ENCODE measurements around the gene NRM.

NRM gene

GRCh38 chr6:30656513-30656912 is 34.3 kb downstream of the NRM start:
- no peak for ATAC-seq
- TF ChIP-seq TCF4 (CRISPR knock-in tag; IDR thresholded peaks at IDR 0.05; ENCODE audit: borderline replicate concordance): no peak
- TF ChIP-seq PATZ1 (CRISPR knock-in tag; IDR thresholded peaks at IDR 0.05; ENCODE audit: borderline replicate concordance): no peak
- no peak for TF ChIP-seq BACH2 (CRISPR knock-in tag; IDR thresholded peaks at IDR 0.05; ENCODE audit: borderline replicate concordance)
- TF ChIP-seq ISL1 (CRISPR knock-in tag; IDR thresholded peaks at IDR 0.05): no peak
- TF ChIP-seq CSDC2 (CRISPR knock-in tag; IDR thresholded peaks at IDR 0.05): no peak
- no peak for TF ChIP-seq ESRRG (CRISPR knock-in tag; IDR thresholded peaks at IDR 0.05)
- TF ChIP-seq SNAI2 (CRISPR knock-in tag; IDR thresholded peaks at IDR 0.05): no peak
- TF ChIP-seq CSRNP3 (CRISPR knock-in tag; IDR thresholded peaks at IDR 0.05): no peak
- TF ChIP-seq TSHZ2 (CRISPR knock-in tag; IDR thresholded peaks at IDR 0.05): no peak
- no peak for TF ChIP-seq ZFP3 (CRISPR knock-in tag; IDR thresholded peaks at IDR 0.05)
- TF ChIP-seq ARNTL (CRISPR knock-in tag; IDR thresholded peaks at IDR 0.05; ENCODE audit: borderline replicate concordance, low read depth): no peak
- TF ChIP-seq OSR1 (CRISPR knock-in tag; IDR thresholded peaks at IDR 0.05): no peak
- TF ChIP-seq POU6F1 (CRISPR knock-in tag; IDR thresholded peaks at IDR 0.05; ENCODE audit: borderline replicate concordance, low read depth): no peak
- TF ChIP-seq ZNF565 (CRISPR knock-in tag; conservative IDR thresholded peaks at IDR 0.05; ENCODE audit: low read depth): no peak
- TF ChIP-seq PPARA (CRISPR knock-in tag; IDR thresholded peaks at IDR 0.05; ENCODE audit: borderline replicate concordance): no peak

- TF ChIP-seq ESRRG (CRISPR knock-in tag; IDR thresholded peaks at IDR 0.05) (no peak), TSHZ2 (CRISPR knock-in tag; IDR thresholded peaks at IDR 0.05) (no peak), TCF4 (CRISPR knock-in tag; IDR thresholded peaks at IDR 0.05; ENCODE audit: borderline replicate concordance) (no peak), PPARA (CRISPR knock-in tag; IDR thresholded peaks at IDR 0.05; ENCODE audit: borderline replicate concordance) (no peak), CSDC2 (CRISPR knock-in tag; IDR thresholded peaks at IDR 0.05) (no peak), OSR1 (CRISPR knock-in tag; IDR thresholded peaks at IDR 0.05) (no peak), ARNTL (CRISPR knock-in tag; IDR thresholded peaks at IDR 0.05; ENCODE audit: borderline replicate concordance, low read depth) (no peak), PATZ1 (CRISPR knock-in tag; IDR thresholded peaks at IDR 0.05; ENCODE audit: borderline replicate concordance) (no peak), RARB (CRISPR knock-in tag; IDR thresholded peaks at IDR 0.05) (no peak), GLIS3 (CRISPR knock-in tag; IDR thresholded peaks at IDR 0.05) (no peak)
- ATAC-seq: no peak
Measured at GRCh38 chr6:30655743-30656094, 35.1 kb downstream of the NRM start.

Data from SK-N-SH treated with all-trans-retinoic acid at 6 μM for 48 hours (cell line).